ENCODE measurements around the gene CCDC178.

The CCDC178 gene

GRCh38 chr18:32909798-32910561 is 530.5 kb downstream of the CCDC178 start:
- no peak for DNase-seq

DNA sequence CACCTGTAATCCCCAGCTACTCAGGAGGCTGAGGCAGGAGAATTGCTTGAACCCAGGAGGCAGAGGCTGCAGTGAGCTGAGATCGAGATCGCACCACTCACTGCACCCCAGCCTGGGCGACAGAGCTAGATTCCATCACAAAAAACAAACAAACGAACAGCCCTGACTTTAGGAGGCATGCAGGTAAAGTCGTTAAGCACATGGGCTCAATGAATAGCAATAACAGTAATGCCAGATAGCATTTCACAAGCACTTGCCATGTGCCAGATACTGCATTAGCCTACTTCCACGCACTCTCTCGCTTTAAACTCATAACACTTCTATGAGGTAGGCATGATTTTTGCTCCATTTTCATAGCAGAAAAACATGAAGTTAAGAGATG is 532.1 kb downstream of the CCDC178 start:
- no peak for DNase-seq

GRCh38 chr18:32907648-32908423 is 532.7 kb downstream of the CCDC178 start:
- no peak for DNase-seq

DNA sequence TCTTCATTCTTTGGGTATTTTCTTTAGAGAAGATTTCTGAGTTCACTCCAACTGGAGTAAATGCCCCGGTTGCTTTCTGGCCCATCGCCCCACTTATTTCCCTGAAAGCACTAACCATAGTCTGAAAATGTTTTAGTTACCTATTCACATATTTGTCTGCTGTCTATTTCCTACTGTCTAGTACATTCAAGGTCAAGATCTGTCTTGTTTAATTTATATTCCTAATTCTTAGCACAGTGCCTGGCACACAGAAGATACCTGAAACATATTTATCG is 533.3 kb downstream of the CCDC178 start:
- DNase-seq = no peak

- DNase-seq = no peak
These were observed 533.8 kb downstream of the CCDC178 start for GRCh38 chr18:32906506-32907310.

- DNase-seq = no peak
These were observed 534.9 kb downstream of the CCDC178 start for GRCh38 chr18:32905651-32906050.

DNA sequence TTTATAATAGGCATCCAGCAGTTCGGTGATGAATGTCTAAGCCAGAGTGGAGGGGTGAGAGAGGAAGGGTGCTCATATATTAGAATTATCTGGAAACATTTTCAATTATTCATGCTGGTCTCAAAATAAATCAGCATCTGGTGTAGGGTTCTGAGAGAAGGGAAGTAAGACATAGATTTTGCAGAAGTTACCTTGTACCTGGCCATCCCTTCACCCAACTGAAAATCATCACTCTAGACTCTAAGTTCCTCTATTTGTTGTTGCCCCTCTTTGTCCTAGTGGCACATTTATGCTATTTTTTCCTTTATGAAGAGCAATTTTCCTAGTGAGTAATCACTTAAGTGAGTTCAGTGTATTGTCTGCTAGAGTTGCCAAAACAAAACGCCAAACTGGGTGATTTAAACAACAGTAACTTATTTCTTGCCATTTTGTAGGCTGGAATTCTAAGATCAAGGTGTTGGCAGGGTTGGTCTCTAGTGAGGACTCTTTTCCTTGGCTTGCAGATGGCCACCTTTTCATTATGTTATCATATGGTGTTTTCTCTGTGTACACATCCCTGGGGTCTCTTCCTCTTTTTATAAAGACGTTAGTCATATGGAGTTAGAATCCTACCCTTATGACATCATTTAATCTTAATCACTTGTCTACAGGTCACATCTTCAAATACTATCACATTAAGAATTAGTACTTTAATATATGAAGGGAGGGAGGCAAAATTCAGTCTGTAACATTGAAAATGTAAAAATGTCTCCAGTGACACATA is 537.8 kb downstream of the CCDC178 start:
- DNase-seq = no peak

DNA sequence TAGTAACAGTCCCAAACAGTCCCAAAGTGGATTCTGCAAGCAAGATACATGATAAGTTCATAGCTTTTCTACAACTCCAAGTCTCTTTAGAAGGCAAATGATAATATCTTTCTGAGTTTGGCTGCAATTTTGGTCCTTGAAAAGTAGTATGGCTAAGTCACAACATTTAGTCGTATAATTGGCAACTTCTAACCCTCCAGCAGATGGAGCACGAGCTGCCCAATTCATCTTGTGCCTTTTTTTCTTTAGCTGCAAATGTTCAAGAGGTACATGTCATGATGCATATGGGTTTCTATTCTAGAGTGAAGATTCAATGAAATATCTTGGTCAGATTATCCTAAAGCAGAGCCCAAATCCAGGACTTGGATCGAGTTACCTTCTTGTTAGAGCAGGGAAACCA is 540.7 kb downstream of the CCDC178 start:
- DNase-seq = no peak

DNA sequence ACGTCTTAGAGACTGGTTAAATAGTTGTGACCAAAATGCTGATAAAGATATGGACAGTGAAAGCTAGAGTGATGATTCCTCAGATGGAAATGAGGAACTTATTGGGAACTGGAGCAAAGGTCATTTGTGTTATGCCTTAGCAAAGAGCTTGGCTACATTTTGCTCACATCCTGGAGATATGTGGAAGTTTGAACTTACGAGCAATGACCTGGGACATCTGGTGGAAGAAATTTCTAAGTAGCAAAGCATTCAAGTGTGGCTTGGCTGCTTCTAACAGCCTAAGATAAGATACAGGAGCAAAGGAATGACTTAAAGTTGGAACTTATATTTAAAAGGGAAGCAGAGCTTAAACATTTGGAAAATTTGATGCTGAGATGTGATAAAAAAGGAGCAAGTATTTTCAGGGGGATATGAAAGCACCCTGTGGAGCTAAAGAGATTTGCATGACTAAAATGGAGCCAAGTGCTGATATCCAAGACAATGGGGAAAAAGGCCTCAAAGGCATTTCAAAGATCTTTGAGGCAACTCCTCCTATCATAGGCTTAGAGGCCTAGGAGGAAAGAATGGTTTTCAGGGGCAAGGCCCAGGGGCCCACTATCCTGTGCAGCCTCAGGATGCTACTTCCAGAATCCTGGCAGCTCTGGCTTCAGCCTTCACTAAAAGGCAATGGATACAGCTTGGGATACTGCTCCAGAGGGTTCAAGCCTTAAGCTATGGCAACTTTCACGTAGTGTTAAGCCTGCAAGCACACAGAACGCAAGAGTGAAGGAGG is 543.6 kb downstream of the CCDC178 start:
- no peak for DNase-seq

- DNase-seq = no peak
These were observed 546.6 kb downstream of the CCDC178 start for GRCh38 chr18:32893915-32894314.

DNA sequence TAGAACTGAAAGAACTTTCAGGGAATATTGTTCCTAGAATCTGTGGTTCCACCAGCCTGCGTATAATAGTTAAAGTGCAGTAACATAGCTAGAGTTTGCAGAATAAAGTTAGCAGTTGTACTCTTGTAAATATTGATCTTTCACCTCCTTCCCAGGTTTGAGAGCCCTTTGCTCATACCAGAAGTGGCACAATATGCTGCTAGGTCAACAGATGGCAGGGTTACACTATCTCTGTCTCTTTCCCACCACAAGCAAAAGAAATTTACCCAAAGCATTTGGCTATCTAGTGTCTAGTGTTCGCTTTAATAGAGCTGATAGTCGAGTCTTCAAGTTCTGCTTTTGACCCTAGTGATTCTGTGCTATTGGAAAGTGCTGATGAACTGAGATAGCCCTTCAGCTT is 548.7 kb downstream of the CCDC178 start:
- no peak for DNase-seq

- DNase-seq = no peak
These were observed 549.4 kb downstream of the CCDC178 start for GRCh38 chr18:32891130-32891529.

- no peak for DNase-seq
These were observed 550.6 kb downstream of the CCDC178 start for GRCh38 chr18:32889615-32890593.

GRCh38 chr18:32888306-32888705 is 552.2 kb downstream of the CCDC178 start:
- no peak for DNase-seq
